ENCODE data around the gene TMEM39B.
"Not testable (repeated sequence)": the region's sequence is repeated elsewhere in the genome, so short reads cannot be mapped to it uniquely, and the experiment has no call there.

TMEM39B gene

DNA sequence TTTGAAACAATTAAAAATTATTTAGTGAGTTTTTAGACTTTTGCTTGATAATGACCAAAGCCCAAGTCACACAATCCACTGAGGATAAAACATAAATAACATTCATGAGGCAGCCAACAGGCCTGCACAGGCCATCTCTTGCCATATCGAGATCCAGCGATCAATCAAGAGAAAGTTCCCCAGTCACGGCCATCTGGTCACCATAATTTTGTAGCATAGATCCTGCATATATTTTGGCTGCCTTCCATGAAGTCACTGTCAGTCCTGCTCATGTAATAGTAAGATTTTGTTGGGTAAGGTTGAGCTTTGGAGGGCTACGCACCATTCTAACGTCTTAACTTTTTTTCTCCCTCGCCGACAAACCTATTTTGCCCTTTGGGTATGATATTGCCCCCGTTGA lies 52.6 kb downstream of the TMEM39B start:
- no peaks in the 10 kb centered on the region for H3K9me3 ChIP-seq (ENCODE audit: control insufficient read depth in 2 of 2, low read length in 2 of 2)
- H3K4me1 ChIP-seq (ENCODE audit: control insufficient read depth in 2 of 2, insufficient read depth in 2 of 2, low read length in 2 of 2): no peaks in the 10 kb centered on the region
- no peak overlapping the region for H3K9ac ChIP-seq (ENCODE audit: low read depth in 1 of 2, low read length in 2 of 2)
- H3K27ac ChIP-seq (ENCODE audit: low read depth in 2 of 2, low read length in 2 of 2): no peak overlapping the region
- peaks cover 0 to 6% of the 10 kb centered on the region in 2 donors for H3K36me3 ChIP-seq (ENCODE audit: control insufficient read depth in 2 of 2, insufficient read depth in 2 of 2, low read length in 2 of 2)
- H3K27me3 ChIP-seq (ENCODE audit: control insufficient read depth in 2 of 2, insufficient read depth in 2 of 2, low read length in 2 of 2): no peaks in the 10 kb centered on the region
- no peak overlapping the region for H3K4me3 ChIP-seq (ENCODE audit: low read length in 2 of 2)

DNA sequence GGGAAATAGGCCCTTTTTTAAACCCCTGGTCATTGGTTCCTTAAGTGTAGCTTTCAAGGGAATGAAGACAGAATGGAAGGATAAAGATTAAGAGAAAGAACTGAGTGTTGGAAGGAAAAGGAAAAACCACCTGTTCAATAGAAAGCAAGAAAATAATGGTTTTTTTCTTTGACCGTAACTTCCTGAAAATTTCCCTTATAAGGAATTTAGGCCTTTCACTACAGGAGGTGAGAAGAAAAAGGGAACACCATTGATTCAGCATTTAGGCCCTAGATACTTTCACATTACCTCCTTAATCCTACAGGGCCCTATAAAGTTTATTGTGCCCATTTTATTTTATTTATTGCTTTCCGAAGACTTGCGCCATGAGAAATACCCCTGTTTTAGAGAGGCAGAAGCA lies 54.0 kb downstream of the TMEM39B start:
- Histone ChIP-seq H3K4me1 (ENCODE audit: control insufficient read depth in 2 of 2, insufficient read depth in 2 of 2, low read length in 2 of 2) (no peaks in the 10 kb centered on the region), H3K9ac (ENCODE audit: low read depth in 1 of 2, low read length in 2 of 2) (no peak overlapping the region), H3K27ac (ENCODE audit: low read depth in 2 of 2, low read length in 2 of 2) (no peak overlapping the region), H3K27me3 (ENCODE audit: control insufficient read depth in 2 of 2, insufficient read depth in 2 of 2, low read length in 2 of 2) (no peaks in the 10 kb centered on the region), H3K4me3 (ENCODE audit: low read length in 2 of 2) (no peak overlapping the region), H3K36me3 (ENCODE audit: control insufficient read depth in 2 of 2, insufficient read depth in 2 of 2, low read length in 2 of 2) (peaks cover 0 to 9% of the 10 kb centered on the region in 2 donors), H3K9me3 (ENCODE audit: control insufficient read depth in 2 of 2, low read length in 2 of 2) (no peaks in the 10 kb centered on the region)

DNA sequence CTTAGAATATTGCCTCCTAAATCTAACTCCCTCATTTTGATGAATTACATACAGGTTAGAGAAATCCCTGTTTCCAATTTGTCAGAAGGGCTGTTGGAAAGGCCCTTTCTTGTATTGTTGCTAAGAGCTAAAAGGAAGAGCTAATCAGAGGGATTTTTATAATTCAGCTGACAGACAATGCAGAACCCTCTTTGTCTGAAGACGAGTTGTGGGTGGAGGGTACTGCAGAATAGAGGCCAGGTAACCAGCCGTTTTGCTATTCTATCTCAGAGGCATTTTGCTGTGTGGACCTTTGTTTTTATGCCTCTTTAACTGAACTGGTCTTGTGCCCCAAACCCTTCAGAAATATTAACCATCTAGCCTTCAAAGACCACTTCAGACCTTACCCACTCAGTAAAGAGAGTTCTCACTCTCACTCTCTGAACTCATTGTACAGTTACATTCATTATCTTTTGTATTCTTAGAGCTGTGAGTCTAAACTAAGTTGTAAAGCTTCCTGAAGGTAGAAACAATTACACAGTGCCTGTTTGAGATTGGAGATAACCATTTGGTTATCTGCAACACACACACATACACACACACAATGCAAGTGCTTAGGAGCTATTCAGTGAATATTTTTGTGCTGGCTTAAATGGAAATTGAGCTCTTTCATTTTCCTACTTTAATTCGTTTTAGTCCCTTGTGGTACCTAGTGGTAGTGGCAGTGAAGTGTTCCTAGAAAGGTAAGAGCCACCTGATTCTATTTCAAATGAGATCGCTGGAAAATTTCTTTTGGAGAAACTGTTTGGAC lies 54.9 kb downstream of the TMEM39B start:
- Histone ChIP-seq H3K27me3 (ENCODE audit: control insufficient read depth in 2 of 2, insufficient read depth in 2 of 2, low read length in 2 of 2) (no peaks in the 10 kb centered on the region), H3K4me1 (ENCODE audit: control insufficient read depth in 2 of 2, insufficient read depth in 2 of 2, low read length in 2 of 2) (no peaks in the 10 kb centered on the region), H3K4me3 (ENCODE audit: low read length in 2 of 2) (no peak overlapping the region), H3K9ac (ENCODE audit: low read depth in 1 of 2, low read length in 2 of 2) (no peak overlapping the region), H3K27ac (ENCODE audit: low read depth in 2 of 2, low read length in 2 of 2) (no peak overlapping the region), H3K36me3 (ENCODE audit: control insufficient read depth in 2 of 2, insufficient read depth in 2 of 2, low read length in 2 of 2) (peaks cover 0 to 9% of the 10 kb centered on the region in 2 donors), H3K9me3 (ENCODE audit: control insufficient read depth in 2 of 2, low read length in 2 of 2) (no peaks in the 10 kb centered on the region)

DNA sequence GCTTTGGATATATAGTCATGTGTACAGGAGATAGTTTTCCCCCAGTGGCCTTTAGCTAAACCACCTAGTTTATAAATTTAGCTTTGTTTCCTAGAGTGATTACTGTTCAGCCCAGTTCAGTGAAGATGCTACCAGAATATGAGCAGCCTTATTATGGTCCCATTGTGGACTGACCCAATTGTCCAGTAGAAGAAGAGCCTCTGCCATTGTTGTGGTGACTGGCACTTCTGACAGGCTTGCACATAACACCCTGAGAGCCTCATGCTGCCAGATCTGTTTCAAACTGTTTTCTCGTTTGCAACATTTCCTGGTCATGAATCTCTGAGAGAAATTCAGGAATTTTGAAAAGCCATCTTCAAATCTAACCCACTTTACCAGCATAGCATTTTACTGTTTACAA lies 55.7 kb downstream of the TMEM39B start:
- Histone ChIP-seq H3K27me3 (ENCODE audit: control insufficient read depth in 2 of 2, insufficient read depth in 2 of 2, low read length in 2 of 2) (no peaks in the 10 kb centered on the region), H3K9me3 (ENCODE audit: control insufficient read depth in 2 of 2, low read length in 2 of 2) (no peaks in the 10 kb centered on the region), H3K27ac (ENCODE audit: low read depth in 2 of 2, low read length in 2 of 2) (no peak overlapping the region), H3K4me1 (ENCODE audit: control insufficient read depth in 2 of 2, insufficient read depth in 2 of 2, low read length in 2 of 2) (no peaks in the 10 kb centered on the region), H3K4me3 (ENCODE audit: low read length in 2 of 2) (no peak overlapping the region), H3K9ac (ENCODE audit: low read depth in 1 of 2, low read length in 2 of 2) (no peak overlapping the region), H3K36me3 (ENCODE audit: control insufficient read depth in 2 of 2, insufficient read depth in 2 of 2, low read length in 2 of 2) (peaks cover 0 to 9% of the 10 kb centered on the region in 2 donors)

DNA sequence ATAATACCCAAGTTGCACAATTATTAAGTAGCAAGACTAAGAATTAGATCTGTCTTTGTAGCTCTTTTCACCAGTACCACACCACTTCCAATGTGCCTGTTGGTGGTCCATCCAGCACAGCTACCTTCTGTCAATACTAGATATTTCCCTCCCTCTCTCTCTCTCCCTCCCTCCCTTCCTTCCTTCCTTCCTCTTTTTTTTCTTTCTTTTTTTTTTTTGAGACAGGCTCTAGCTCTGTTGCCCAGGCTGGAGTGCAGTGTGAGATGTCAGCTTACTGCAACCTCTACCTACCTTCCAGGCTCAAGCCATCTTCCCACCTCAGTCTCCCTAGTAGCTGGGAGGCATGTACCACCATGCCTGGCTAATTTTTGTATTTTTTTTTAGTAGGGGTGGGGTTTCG lies 56.2 kb downstream of the TMEM39B start:
- Histone ChIP-seq H3K9ac (ENCODE audit: low read depth in 1 of 2, low read length in 2 of 2) (no peak overlapping the region), H3K9me3 (ENCODE audit: control insufficient read depth in 2 of 2, low read length in 2 of 2) (no peaks in the 10 kb centered on the region), H3K27ac (ENCODE audit: low read depth in 2 of 2, low read length in 2 of 2) (no peak overlapping the region), H3K4me1 (ENCODE audit: control insufficient read depth in 2 of 2, insufficient read depth in 2 of 2, low read length in 2 of 2) (no peaks in the 10 kb centered on the region), H3K4me3 (ENCODE audit: low read length in 2 of 2) (no peak overlapping the region), H3K27me3 (ENCODE audit: control insufficient read depth in 2 of 2, insufficient read depth in 2 of 2, low read length in 2 of 2) (no peaks in the 10 kb centered on the region), H3K36me3 (ENCODE audit: control insufficient read depth in 2 of 2, insufficient read depth in 2 of 2, low read length in 2 of 2) (peaks cover 0 to 9% of the 10 kb centered on the region in 2 donors)

DNA sequence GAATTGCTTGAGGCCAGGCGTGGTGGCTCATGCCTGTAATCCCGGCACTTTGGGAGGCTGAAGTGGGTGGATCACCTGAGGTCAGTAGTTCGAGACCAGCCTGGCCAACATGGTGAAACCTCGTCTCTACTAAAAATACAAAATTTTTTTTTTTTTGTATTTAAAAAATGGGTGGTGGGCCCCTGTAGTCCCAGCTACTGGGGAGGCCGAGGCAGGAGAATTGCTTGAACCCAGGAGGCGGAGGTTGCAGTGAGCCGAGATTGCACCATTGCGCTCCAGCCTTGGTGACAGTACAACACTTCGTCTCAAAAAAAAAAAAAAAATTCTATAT lies 61.2 kb downstream of the TMEM39B start:
- not testable (repeated sequence) for H3K36me3 ChIP-seq (ENCODE audit: control insufficient read depth in 2 of 2, insufficient read depth in 2 of 2, low read length in 2 of 2); H3K9me3 ChIP-seq (ENCODE audit: control insufficient read depth in 2 of 2, low read length in 2 of 2); H3K4me3 ChIP-seq (ENCODE audit: low read length in 2 of 2); H3K9ac ChIP-seq (ENCODE audit: low read depth in 1 of 2, low read length in 2 of 2); H3K27ac ChIP-seq (ENCODE audit: low read depth in 2 of 2, low read length in 2 of 2); H3K27me3 ChIP-seq (ENCODE audit: control insufficient read depth in 2 of 2, insufficient read depth in 2 of 2, low read length in 2 of 2); H3K4me1 ChIP-seq (ENCODE audit: control insufficient read depth in 2 of 2, insufficient read depth in 2 of 2, low read length in 2 of 2)

DNA sequence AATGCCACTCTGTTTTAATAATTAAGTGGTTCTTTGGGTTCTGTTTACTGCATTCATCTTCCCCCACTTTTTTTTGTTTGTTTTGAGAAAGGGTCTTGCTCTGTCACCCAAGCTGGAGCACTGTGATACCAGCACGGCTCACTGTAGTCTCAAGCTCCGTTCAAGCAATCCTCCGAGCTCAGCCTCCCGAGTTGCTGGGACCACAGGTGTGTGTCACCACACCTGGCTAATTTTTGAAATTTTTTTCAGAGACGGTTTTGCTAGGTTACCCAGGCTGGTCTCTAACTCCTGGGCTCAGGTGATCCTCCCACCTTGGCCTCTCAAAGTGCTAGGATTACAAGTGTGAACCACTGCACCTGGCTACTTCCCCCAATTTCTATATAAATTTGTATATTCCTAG lies 64.4 kb downstream of the TMEM39B start:
- Histone ChIP-seq H3K9me3 (ENCODE audit: control insufficient read depth in 2 of 2, low read length in 2 of 2) (no peaks in the 10 kb centered on the region), H3K9ac (ENCODE audit: low read depth in 1 of 2, low read length in 2 of 2) (no peak overlapping the region), H3K27ac (ENCODE audit: low read depth in 2 of 2, low read length in 2 of 2) (no peak overlapping the region), H3K36me3 (ENCODE audit: control insufficient read depth in 2 of 2, insufficient read depth in 2 of 2, low read length in 2 of 2) (no peaks in the 10 kb centered on the region), H3K27me3 (ENCODE audit: control insufficient read depth in 2 of 2, insufficient read depth in 2 of 2, low read length in 2 of 2) (no peaks in the 10 kb centered on the region), H3K4me3 (ENCODE audit: low read length in 2 of 2) (no peak overlapping the region), H3K4me1 (ENCODE audit: control insufficient read depth in 2 of 2, insufficient read depth in 2 of 2, low read length in 2 of 2) (peaks cover 0 to 5% of the 10 kb centered on the region in 2 donors)

DNA sequence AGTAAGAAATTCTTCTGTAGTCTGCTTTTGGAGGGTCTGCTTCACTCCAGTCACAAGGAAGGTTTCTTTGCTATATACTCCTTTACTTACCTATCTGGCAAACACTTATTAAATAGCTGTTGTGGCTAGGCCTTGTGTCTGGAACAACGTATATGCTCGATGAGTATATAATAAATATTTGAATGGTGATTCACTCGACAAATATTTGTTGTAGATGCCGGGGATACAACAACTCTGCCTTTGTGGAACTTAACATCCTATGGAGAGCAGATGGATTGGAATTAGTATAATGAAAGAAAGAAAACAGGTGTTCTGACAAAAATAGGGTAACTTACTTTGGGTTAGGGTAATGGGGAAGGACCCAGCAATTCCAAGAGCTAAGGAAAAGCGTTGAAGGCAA lies 66.2 kb downstream of the TMEM39B start:
- Histone ChIP-seq H3K9me3 (ENCODE audit: control insufficient read depth in 2 of 2, low read length in 2 of 2) (no peaks in the 10 kb centered on the region), H3K27me3 (ENCODE audit: control insufficient read depth in 2 of 2, insufficient read depth in 2 of 2, low read length in 2 of 2) (no peaks in the 10 kb centered on the region), H3K9ac (ENCODE audit: low read depth in 1 of 2, low read length in 2 of 2) (no peak overlapping the region), H3K4me3 (ENCODE audit: low read length in 2 of 2) (no peak overlapping the region), H3K36me3 (ENCODE audit: control insufficient read depth in 2 of 2, insufficient read depth in 2 of 2, low read length in 2 of 2) (no peaks in the 10 kb centered on the region), H3K4me1 (ENCODE audit: control insufficient read depth in 2 of 2, insufficient read depth in 2 of 2, low read length in 2 of 2) (peaks cover 0 to 5% of the 10 kb centered on the region in 2 donors), H3K27ac (ENCODE audit: low read depth in 2 of 2, low read length in 2 of 2) (no peak overlapping the region)

DNA sequence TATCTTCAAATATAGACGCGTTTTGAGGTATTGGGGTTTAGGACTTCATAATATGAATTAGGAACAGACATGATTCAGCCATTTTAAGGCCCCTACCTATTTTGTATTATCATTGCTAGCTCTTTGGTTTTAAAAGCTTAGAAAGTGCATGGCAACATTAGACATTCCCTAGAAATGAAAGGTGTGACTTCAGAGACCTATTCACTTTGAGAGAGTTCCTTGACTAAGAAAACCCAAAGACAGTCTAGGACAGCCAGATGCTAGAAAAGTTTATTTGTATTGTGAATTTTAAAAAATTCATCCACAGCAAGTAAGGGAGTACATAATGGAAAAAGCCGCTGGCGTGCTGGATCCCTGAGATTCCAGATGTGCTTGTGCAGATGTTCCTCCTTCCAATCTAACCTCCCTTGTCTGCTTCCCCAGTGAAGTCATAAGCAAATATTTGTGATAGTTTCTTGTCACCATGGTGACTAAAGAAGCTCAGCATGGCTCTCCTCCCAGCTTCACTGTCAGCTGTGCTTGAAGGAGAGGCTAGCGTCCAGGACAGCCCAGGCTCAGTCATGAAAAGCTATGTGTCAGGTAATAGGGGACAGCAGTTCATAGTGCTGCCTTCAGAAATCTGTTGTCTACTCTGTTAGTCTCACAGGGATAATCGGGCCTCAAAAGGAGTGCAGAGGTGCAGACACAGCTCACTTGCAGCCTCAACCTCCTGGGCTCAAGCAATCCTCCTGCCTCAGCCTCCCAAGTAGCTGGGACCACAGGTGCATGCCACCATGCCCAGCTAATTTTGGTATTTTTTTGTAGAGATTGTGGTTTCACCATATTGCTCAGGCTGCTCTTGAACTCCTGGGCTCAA lies 69.9 kb downstream of the TMEM39B start:
- H3K4me3 ChIP-seq (ENCODE audit: low read length in 2 of 2): no peak overlapping the region
- peaks cover 0 to 5% of the 10 kb centered on the region in 2 donors for H3K4me1 ChIP-seq (ENCODE audit: control insufficient read depth in 2 of 2, insufficient read depth in 2 of 2, low read length in 2 of 2)
- H3K36me3 ChIP-seq (ENCODE audit: control insufficient read depth in 2 of 2, insufficient read depth in 2 of 2, low read length in 2 of 2): no peaks in the 10 kb centered on the region
- H3K27me3 ChIP-seq (ENCODE audit: control insufficient read depth in 2 of 2, insufficient read depth in 2 of 2, low read length in 2 of 2): no peaks in the 10 kb centered on the region
- H3K9ac ChIP-seq (ENCODE audit: low read depth in 1 of 2, low read length in 2 of 2): no peak overlapping the region
- peak overlapping the region; percentile 7 to 52 for H3K27ac ChIP-seq (ENCODE audit: low read depth in 2 of 2, low read length in 2 of 2)
- no peaks in the 10 kb centered on the region for H3K9me3 ChIP-seq (ENCODE audit: control insufficient read depth in 2 of 2, low read length in 2 of 2)

DNA sequence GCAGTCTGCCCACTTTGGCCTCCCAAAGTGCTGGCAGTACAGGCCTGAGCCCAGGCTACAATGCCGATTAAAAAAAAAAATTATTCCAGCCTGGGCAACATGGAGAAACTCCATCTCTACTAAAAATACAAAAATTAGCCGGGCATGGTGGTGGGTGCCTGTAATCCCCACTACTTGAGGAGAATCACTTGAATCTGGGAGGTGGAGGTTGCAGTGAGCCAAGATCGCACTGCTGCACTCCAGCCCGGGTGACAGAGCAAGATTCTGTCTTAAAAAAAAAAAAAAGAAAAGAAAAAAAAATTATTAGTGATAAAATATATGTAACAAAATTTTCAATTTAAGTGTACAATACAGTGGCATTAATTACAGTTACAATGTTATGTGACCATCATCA lies 70.6 kb downstream of the TMEM39B start:
- H3K9me3 ChIP-seq (ENCODE audit: control insufficient read depth in 2 of 2, low read length in 2 of 2); H3K27ac ChIP-seq (ENCODE audit: low read depth in 2 of 2, low read length in 2 of 2); H3K36me3 ChIP-seq (ENCODE audit: control insufficient read depth in 2 of 2, insufficient read depth in 2 of 2, low read length in 2 of 2); H3K27me3 ChIP-seq (ENCODE audit: control insufficient read depth in 2 of 2, insufficient read depth in 2 of 2, low read length in 2 of 2); H3K9ac ChIP-seq (ENCODE audit: low read depth in 1 of 2, low read length in 2 of 2); H3K4me3 ChIP-seq (ENCODE audit: low read length in 2 of 2); H3K4me1 ChIP-seq (ENCODE audit: control insufficient read depth in 2 of 2, insufficient read depth in 2 of 2, low read length in 2 of 2): not testable (repeated sequence)

Measured in mucosa of rectum (tissue), 2 donors.